GM13976 (cell line): ENCODE results near the gene FYCO1.

ENCODE experiments used
- DNase-seq: peaks from one replicate; pipeline ENCODE4 v3.0.0; 2012; ENCODE audit warnings: low spot score
- in situ Hi-C: fragments of 300-500 bp; cut with MboI; formaldehyde crosslinking; loops from one replicate; pipeline ENCODE4 v1.12.0; 2022; ENCODE audit warnings: low sequenced_read_pairs, mixed read lengths, inconsistent platforms; ENCODE audit not compliant: unreplicated experiment
- TF ChIP-seq, protein P1 (sequence below): IDR thresholded peaks from 2 replicates; pipeline ENCODE4 v1.5.1; 2012; ENCODE audit warnings: borderline replicate concordance, mild to moderate bottlenecking; ENCODE audit not compliant: insufficient read depth; ENCODE audit errors: extremely low read depth, missing control alignments, control extremely low read depth

Gene FYCO1

DNA sequence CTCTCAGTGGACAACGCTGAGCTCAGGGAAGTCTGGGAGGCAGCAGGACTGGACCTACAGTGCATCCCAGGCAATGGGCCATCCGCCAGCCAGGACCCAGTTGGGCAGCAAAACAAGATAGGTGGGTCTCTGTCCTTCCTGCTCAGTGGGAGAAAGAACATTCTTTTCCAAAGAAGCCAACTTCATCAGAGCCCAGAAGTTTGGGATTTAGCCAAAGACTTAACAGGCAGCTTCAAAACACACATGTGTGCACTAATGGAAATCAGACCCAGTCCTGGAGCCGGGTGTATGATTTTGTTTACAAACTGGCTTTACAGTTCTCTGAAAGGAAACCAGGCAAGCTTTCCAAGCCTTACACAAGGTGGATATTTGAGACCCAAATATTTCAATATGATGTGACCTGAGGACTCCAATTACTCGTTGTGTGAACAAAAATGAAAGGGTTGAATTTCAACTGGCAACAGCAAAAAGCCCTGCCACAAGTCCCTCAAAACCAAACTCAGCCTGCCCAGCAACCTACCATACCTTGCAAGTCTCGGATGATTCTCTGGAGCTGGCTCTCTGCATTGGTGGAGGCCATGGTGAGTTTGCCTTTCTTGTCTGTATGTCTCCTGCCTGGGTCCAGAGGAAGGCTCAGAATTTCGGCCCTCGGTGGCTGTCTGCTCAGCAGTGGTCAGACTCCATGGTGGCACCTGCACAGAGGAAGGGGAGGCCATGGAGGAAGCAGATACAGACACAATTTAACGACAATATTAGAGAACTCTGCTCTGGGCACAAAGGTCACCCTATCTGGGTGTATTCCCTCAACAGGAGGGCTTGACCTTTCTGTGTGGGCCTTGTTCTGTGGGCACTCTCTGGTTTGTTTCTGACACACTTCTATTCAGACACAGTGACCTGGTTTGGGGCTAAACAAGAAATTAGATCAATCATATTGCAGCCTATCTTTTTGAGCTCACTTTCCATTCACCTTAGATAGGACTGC, 11.0 kb downstream of the FYCO1 start:
- no peak for DNase-seq
- in situ Hi-C loops = no loop called here
- TF ChIP-seq, protein P1, sequence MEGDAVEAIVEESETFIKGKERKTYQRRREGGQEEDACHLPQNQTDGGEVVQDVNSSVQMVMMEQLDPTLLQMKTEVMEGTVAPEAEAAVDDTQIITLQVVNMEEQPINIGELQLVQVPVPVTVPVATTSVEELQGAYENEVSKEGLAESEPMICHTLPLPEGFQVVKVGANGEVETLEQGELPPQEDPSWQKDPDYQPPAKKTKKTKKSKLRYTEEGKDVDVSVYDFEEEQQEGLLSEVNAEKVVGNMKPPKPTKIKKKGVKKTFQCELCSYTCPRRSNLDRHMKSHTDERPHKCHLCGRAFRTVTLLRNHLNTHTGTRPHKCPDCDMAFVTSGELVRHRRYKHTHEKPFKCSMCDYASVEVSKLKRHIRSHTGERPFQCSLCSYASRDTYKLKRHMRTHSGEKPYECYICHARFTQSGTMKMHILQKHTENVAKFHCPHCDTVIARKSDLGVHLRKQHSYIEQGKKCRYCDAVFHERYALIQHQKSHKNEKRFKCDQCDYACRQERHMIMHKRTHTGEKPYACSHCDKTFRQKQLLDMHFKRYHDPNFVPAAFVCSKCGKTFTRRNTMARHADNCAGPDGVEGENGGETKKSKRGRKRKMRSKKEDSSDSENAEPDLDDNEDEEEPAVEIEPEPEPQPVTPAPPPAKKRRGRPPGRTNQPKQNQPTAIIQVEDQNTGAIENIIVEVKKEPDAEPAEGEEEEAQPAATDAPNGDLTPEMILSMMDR = no peak

- TF ChIP-seq, protein P1 = no peak
- in situ Hi-C loops = no loop called here
- no peak for DNase-seq
Measured at GRCh38 chr3:45983770-45984169, 11.9 kb downstream of the FYCO1 start.

GRCh38 chr3:45981346-45982074, 14.1 kb downstream of the FYCO1 start:
- DNase-seq = no peak
- TF ChIP-seq, protein P1 = no peak
- in situ Hi-C loops = no loop called here

- in situ Hi-C loops = no loop called here
- DNase-seq = no peak
- TF ChIP-seq, protein P1 = no peak
Measured at GRCh38 chr3:45980819-45981218, 14.8 kb downstream of the FYCO1 start.

DNA sequence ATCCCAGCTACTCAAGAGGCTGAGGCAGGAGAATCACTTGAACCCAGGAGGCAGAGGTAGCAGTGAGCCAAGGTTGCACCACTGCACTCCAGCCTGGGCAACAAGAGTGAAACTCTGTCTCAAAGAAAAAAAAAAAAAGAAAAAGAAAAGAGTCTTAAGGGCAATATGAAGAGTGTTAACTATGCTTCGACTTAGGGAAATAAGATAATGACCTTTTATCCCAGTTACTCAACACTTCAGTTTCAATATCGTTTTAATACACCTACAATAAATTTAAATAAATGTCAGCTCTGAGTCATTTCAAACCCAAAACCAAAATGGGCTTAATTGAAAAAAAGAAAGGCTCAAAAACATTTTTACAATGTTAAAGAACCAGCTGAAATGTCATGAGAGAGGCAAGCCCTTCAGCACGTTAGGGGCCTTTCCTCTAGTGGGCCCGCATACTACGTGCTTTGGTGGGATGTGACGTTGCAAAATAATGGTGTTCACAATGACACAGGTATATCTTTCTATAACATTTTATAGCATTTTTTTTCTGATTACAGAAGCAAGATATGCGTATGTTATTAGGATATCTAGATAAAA, 15.3 kb downstream of the FYCO1 start:
- TF ChIP-seq, protein P1 = no peak
- in situ Hi-C loops = no loop called here
- DNase-seq = no peak

DNA sequence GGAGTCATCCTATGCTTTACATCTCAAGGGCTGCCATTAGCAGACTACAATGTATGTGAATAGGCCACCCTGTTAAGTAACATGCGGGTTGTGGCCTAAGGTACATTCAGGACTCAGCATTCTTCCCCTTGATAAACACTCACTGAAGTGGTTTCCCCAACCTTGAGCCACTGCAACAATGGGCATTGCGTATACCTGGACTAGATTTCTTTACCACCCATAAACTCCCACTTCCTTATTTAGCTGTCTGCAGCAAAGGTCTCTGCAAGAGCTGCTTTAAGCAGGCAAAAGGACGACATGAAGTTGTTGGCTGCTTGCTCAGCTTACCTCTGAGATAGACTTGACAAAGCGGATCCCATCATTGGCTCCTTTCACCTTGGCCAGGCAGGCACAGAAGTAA, 16.2 kb downstream of the FYCO1 start:
- TF ChIP-seq, protein P1 = no peak
- in situ Hi-C loops = no loop called here
- no peak for DNase-seq
